Measurements from ENCODE around the gene ANKRD30B.
"Not testable (repeated sequence)": the region's sequence is repeated elsewhere in the genome, so short reads cannot be mapped to it uniquely, and the experiment has no call there.

GRCh38 chr18:14866426-14866825 is 118.5 kb downstream of the ANKRD30B start:
- not testable (repeated sequence) for TF ChIP-seq PKNOX1 (IDR thresholded peaks at IDR 0.05); FOXM1 (IDR thresholded peaks at IDR 0.05; ENCODE audit: borderline replicate concordance); TARDBP (IDR thresholded peaks at IDR 0.05)
